GM23338 (cell line): ENCODE results near the gene HOXA2. TPM values are rescaled to one million over a fixed set of nuclear protein-coding genes. Genes with fewer than 3 reads are reported as not detected.

Experiments
- ATAC-seq: fragments of 200-7000 bp; cut with Tn5 transposase; 3 replicates; pipeline ENCODE4 v1.9.1; 2020
- DNase-seq: peaks from one replicate; pipeline ENCODE4 v3.0.0-alpha.2; 2015; ENCODE audit warnings: low spot score
- H2AFZ ChIP-seq: fragments of 200-600 bp; sonication (generic); 2 replicates; pipeline ENCODE4 v1.8.0; 2016; ENCODE audit warnings: antibody characterized with exemption, mild to moderate bottlenecking, moderate library complexity
- H3F3A ChIP-seq: fragments of 200-600 bp; sonication (generic); replicated peaks from 2 replicates; pipeline ENCODE4 v1.8.0; 2017; ENCODE audit warnings: antibody characterized with exemption, mixed run types, low read depth
- H3K27ac ChIP-seq: fragments of 200-600 bp; sonication (generic); 2 replicates; pipeline ENCODE4 v1.6.1; 2016; ENCODE audit warnings: low read depth
- H3K27me3 ChIP-seq: fragments of 200-600 bp; sonication (generic); 2 replicates; pipeline ENCODE4 v1.8.0; 2016; ENCODE audit warnings: mild to moderate bottlenecking, mixed run types, moderate library complexity; ENCODE audit not compliant: insufficient read depth
- H3K36me3 ChIP-seq: fragments of 200-600 bp; sonication (generic); 2 replicates; pipeline ENCODE4 v1.8.0; 2016; ENCODE audit warnings: mild to moderate bottlenecking; ENCODE audit not compliant: insufficient read depth
- H3K4me1 ChIP-seq: fragments of 200-600 bp; sonication (generic); 2 replicates; pipeline ENCODE4 v1.8.0; 2016; ENCODE audit warnings: mild to moderate bottlenecking, moderate library complexity; ENCODE audit not compliant: insufficient read depth
- H3K4me2 ChIP-seq: fragments of 200-600 bp; sonication (generic); 2 replicates; pipeline ENCODE4 v1.7.1; 2017; ENCODE audit warnings: mixed run types
- H3K4me3 ChIP-seq: fragments of 200-600 bp; sonication (generic); 2 replicates; pipeline ENCODE4 v1.6.1; 2016; ENCODE audit warnings: mixed run types
- H3K79me2 ChIP-seq: fragments of 200-600 bp; sonication (generic); replicated peaks from 2 replicates; pipeline ENCODE4 v1.8.0; 2017; ENCODE audit warnings: mild to moderate bottlenecking; ENCODE audit not compliant: insufficient read depth
- H3K9me2 ChIP-seq: fragments of 200-600 bp; sonication (generic); 2 replicates; pipeline ENCODE4 v1.8.0; 2017; ENCODE audit not compliant: insufficient read depth
- H4K20me1 ChIP-seq: fragments of 200-600 bp; sonication (generic); replicated peaks from 2 replicates; pipeline ENCODE4 v1.8.0; 2017; ENCODE audit warnings: mild to moderate bottlenecking; ENCODE audit not compliant: insufficient read depth
- H3K27ac Mint-ChIP-seq: 2 replicates; pipeline ENCODE4 v1.8.0; 2020; ENCODE audit warnings: inconsistent platforms, mild to moderate bottlenecking, moderate library complexity, mixed read lengths
- H3K27me3 Mint-ChIP-seq: 3 replicates; pipeline ENCODE4 v1.8.0; 2022; ENCODE audit warnings: low read depth, mild to moderate bottlenecking, moderate library complexity, mixed read lengths, inconsistent platforms; ENCODE audit not compliant: insufficient read depth, poor library complexity
- H3K36me3 Mint-ChIP-seq: 3 replicates; pipeline ENCODE4 v1.8.0; 2021; ENCODE audit warnings: low read depth, mild to moderate bottlenecking, inconsistent platforms, moderate library complexity, mixed read lengths
- H3K4me1 Mint-ChIP-seq: 3 replicates; pipeline ENCODE4 v1.8.0; 2020; ENCODE audit warnings: mild to moderate bottlenecking, inconsistent platforms, mixed read lengths
- H3K4me3 Mint-ChIP-seq: 3 replicates; pipeline ENCODE4 v1.8.0; 2021; ENCODE audit warnings: moderate library complexity, mild to moderate bottlenecking, inconsistent platforms, mixed read lengths
- H3K9me3 Mint-ChIP-seq: 3 replicates; pipeline ENCODE4 v1.8.0; 2020; ENCODE audit warnings: moderate library complexity, mild to moderate bottlenecking, inconsistent platforms, mixed read lengths
- EZH2 ChIP-seq: fragments of 200-600 bp; sonication (generic); IDR thresholded peaks from one replicate; pipeline ENCODE4 v1.8.0; 2017; ENCODE audit warnings: antibody characterized with exemption, mild to moderate bottlenecking, low read depth; ENCODE audit not compliant: unreplicated experiment
- EZH2phosphoT487 ChIP-seq: fragments of 200-600 bp; sonication (generic); IDR thresholded peaks from one replicate; pipeline ENCODE4 v1.8.1; 2018; ENCODE audit warnings: antibody characterized with exemption; ENCODE audit not compliant: unreplicated experiment
- STAT1 ChIP-seq: IDR thresholded peaks from one replicate; pipeline ENCODE4 v1.6.1; 2016; ENCODE audit warnings: antibody characterized with exemption; ENCODE audit not compliant: unreplicated experiment
- polyA plus RNA-seq: library from polyadenylated mRNA; unstranded; fragments of >200 nt; fragmentation: Nextera tagmentation; extraction: Ambion mirVana; gene quantifications from 2 replicates; pipeline ENCODE4 v1.2.1, GENCODE V29; 2016
- total RNA-seq: library from RNA; depleted of rRNA; stranded (reverse); fragments of >200 nt; shearing (Covaris generic); gene quantifications from 2 replicates; pipeline ENCODE4 v1.2.3, GENCODE V29; 2014
- TF ChIP-seq, protein P1 (sequence below): fragments of 250-450 bp; sonication (Bioruptor Pico); IDR thresholded peaks from 2 replicates; pipeline ENCODE4 v1.5.0; 2020; ENCODE audit warnings: mild to moderate bottlenecking, moderate library complexity

HOXA2 gene
- total and polyA plus RNA-seq, 2 experiments from 2014 or later, result not detected

- ATAC-seq (0 out of 3 replicates have a peak, but pooled peaks have one; percentile 2), DNase-seq (no peak)
- peaks cover 47% of the 10 kb centered on the region for H3K4me1 ChIP-seq
- H3K27ac ChIP-seq, result no peak overlapping the region
- Mint-ChIP-seq H3K4me3 (peak overlapping the region; percentile 37; the same call in 2 of the 3 replicates), H3K36me3 (no peaks in the 10 kb centered on the region), H3K9me3 (peaks cover 4% of the 10 kb centered on the region; the same call in 1 of the 3 replicates), H3K27me3 (peaks cover 100% of the 10 kb centered on the region), H3K4me1 (peaks cover 42% of the 10 kb centered on the region), H3K27ac (no peak overlapping the region)
- peaks cover 73% of the 10 kb centered on the region for H4K20me1 ChIP-seq
- no peaks in the 10 kb centered on the region for H3K9me2 ChIP-seq
- H3F3A ChIP-seq, result peaks cover 61% of the 10 kb centered on the region
- H3K4me3 ChIP-seq, result peak overlapping the region; percentile 46
- H3K4me2 ChIP-seq, result peak overlapping the region; percentile 76
- H3K27me3 ChIP-seq, result peaks cover 100% of the 10 kb centered on the region
- H3K36me3 ChIP-seq, result no peaks in the 10 kb centered on the region
- H2AFZ ChIP-seq, result peak overlapping the region; percentile 74
- no peaks in the 10 kb centered on the region for H3K79me2 ChIP-seq
- TF ChIP-seq STAT1 (no peak), EZH2 (peak; percentile 97), EZH2phosphoT487 (peak; percentile 53)
- TF ChIP-seq, protein P1, sequence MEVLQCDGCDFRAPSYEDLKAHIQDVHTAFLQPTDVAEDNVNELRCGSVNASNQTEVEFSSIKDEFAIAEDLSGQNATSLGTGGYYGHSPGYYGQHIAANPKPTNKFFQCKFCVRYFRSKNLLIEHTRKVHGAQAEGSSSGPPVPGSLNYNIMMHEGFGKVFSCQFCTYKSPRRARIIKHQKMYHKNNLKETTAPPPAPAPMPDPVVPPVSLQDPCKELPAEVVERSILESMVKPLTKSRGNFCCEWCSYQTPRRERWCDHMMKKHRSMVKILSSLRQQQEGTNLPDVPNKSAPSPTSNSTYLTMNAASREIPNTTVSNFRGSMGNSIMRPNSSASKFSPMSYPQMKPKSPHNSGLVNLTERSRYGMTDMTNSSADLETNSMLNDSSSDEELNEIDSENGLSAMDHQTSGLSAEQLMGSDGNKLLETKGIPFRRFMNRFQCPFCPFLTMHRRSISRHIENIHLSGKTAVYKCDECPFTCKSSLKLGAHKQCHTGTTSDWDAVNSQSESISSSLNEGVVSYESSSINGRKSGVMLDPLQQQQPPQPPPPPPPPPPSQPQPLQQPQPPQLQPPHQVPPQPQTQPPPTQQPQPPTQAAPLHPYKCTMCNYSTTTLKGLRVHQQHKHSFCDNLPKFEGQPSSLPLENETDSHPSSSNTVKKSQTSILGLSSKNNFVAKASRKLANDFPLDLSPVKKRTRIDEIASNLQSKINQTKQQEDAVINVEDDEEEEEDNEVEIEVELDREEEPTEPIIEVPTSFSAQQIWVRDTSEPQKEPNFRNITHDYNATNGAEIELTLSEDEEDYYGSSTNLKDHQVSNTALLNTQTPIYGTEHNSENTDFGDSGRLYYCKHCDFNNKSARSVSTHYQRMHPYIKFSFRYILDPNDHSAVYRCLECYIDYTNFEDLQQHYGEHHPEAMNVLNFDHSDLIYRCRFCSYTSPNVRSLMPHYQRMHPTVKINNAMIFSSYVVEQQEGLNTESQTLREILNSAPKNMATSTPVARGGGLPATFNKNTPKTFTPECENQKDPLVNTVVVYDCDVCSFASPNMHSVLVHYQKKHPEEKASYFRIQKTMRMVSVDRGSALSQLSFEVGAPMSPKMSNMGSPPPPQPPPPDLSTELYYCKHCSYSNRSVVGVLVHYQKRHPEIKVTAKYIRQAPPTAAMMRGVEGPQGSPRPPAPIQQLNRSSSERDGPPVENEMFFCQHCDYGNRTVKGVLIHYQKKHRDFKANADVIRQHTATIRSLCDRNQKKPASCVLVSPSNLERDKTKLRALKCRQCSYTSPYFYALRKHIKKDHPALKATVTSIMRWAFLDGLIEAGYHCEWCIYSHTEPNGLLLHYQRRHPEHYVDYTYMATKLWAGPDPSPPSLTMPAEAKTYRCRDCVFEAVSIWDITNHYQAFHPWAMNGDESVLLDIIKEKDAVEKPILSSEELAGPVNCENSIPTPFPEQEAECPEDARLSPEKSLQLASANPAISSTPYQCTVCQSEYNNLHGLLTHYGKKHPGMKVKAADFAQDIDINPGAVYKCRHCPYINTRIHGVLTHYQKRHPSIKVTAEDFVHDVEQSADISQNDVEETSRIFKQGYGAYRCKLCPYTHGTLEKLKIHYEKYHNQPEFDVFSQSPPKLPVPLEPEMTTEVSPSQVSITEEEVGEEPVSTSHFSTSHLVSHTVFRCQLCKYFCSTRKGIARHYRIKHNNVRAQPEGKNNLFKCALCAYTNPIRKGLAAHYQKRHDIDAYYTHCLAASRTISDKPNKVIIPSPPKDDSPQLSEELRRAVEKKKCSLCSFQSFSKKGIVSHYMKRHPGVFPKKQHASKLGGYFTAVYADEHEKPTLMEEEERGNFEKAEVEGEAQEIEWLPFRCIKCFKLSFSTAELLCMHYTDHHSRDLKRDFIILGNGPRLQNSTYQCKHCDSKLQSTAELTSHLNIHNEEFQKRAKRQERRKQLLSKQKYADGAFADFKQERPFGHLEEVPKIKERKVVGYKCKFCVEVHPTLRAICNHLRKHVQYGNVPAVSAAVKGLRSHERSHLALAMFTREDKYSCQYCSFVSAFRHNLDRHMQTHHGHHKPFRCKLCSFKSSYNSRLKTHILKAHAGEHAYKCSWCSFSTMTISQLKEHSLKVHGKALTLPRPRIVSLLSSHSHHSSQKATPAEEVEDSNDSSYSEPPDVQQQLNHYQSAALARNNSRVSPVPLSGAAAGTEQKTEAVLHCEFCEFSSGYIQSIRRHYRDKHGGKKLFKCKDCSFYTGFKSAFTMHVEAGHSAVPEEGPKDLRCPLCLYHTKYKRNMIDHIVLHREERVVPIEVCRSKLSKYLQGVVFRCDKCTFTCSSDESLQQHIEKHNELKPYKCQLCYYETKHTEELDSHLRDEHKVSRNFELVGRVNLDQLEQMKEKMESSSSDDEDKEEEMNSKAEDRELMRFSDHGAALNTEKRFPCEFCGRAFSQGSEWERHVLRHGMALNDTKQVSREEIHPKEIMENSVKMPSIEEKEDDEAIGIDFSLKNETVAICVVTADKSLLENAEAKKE (CRISPR knock-in tag), result no peak
Observed at GRCh38 chr7:27101171-27101956, 1.1 kb downstream of the HOXA2 start.
